GM12892 (cell line): ENCODE results near the gene HDAC5.

Experiments used
- POLR2A ChIP-seq: IDR thresholded peaks from 2 replicates; pipeline ENCODE4 v1.6.1; 2011; ENCODE audit warnings: low read depth, low read length, control low read depth
- POLR2AphosphoS5 ChIP-seq: IDR thresholded peaks from 2 replicates; pipeline ENCODE4 v1.6.1; 2011; ENCODE audit warnings: low read depth, low read length, control low read depth
- TAF1 ChIP-seq: IDR thresholded peaks from 2 replicates; pipeline ENCODE4 v1.6.1; 2011; ENCODE audit warnings: low read depth, mild to moderate bottlenecking, control low read depth, low read length, borderline replicate concordance

GRCh38 chr17:44074911-44075285 lies 48.5 kb downstream of the HDAC5 start:
- TF ChIP-seq TAF1 (no peak), POLR2A (no peak), POLR2AphosphoS5 (no peak)
